B cell (primary cell): ENCODE measurements around the gene TMPRSS7.

Experiments
- EZH2 ChIP-seq: IDR thresholded peaks from 2 replicates; pipeline ENCODE4 v1.6.1; 2012; ENCODE audit warnings: borderline replicate concordance, low read depth, mild to moderate bottlenecking, moderate library complexity, low read length; ENCODE audit not compliant: insufficient read depth, poor library complexity, severe bottlenecking
- TF ChIP-seq, protein P1 (sequence below): fragments of 200-600 bp; IDR thresholded peaks from one replicate; pipeline ENCODE4 v1.8.0; 2022; ENCODE audit warnings: antibody characterized with exemption, mild to moderate bottlenecking

DNA sequence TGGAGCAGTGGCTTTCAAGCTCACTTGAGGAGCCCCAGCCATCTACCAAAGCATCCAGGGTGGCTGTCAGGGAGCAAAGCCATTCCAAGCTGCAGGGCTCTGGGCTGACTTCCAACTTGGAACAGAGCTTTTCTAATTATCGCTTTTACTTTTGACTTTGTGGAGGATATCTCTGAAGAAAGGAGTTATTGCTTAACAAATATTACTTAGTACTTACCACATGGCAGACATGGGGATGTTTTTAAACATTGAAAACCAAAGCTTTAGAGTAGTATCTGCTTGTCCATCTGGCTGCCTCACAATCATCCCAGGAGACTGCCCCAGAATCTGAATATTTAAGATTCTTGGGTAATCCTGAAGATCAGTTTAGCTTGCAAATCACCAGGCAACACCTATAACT is 26.9 kb upstream of the TMPRSS7 start:
- TF ChIP-seq, protein P1, sequence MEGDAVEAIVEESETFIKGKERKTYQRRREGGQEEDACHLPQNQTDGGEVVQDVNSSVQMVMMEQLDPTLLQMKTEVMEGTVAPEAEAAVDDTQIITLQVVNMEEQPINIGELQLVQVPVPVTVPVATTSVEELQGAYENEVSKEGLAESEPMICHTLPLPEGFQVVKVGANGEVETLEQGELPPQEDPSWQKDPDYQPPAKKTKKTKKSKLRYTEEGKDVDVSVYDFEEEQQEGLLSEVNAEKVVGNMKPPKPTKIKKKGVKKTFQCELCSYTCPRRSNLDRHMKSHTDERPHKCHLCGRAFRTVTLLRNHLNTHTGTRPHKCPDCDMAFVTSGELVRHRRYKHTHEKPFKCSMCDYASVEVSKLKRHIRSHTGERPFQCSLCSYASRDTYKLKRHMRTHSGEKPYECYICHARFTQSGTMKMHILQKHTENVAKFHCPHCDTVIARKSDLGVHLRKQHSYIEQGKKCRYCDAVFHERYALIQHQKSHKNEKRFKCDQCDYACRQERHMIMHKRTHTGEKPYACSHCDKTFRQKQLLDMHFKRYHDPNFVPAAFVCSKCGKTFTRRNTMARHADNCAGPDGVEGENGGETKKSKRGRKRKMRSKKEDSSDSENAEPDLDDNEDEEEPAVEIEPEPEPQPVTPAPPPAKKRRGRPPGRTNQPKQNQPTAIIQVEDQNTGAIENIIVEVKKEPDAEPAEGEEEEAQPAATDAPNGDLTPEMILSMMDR = no peak
- no peak for TF ChIP-seq EZH2
